Suppressor macrophage (primary cell): ENCODE results near the gene ADD1.

Source experiments
- DNase-seq, 4 experiments: peaks; one replicate each; pipeline ENCODE4 v3.0.0-alpha.2; 2020 to 2022

Gene ADD1

GRCh38 chr4:2860391-2861348 is 17.0 kb downstream of the ADD1 start:
- peak in 1 of 4 experiments; percentile 45 for DNase-seq

- DNase-seq = peak in 2 of 4 experiments; percentile 23 to 33
These were observed 18.2 kb downstream of the ADD1 start for GRCh38 chr4:2861631-2862436.

GRCh38 chr4:2862528-2862927 is 18.9 kb downstream of the ADD1 start:
- DNase-seq = peak; percentile 20 to 38 (median 34)

GRCh38 chr4:2863649-2864048 is 20.0 kb downstream of the ADD1 start:
- no peak for DNase-seq

GRCh38 chr4:2865196-2865780 is 21.6 kb downstream of the ADD1 start:
- no peak for DNase-seq

- no peak for DNase-seq
These were observed 22.7 kb downstream of the ADD1 start for GRCh38 chr4:2866160-2866861.

GRCh38 chr4:2866891-2867290 is 23.2 kb downstream of the ADD1 start:
- DNase-seq = no peak

GRCh38 chr4:2867758-2868491 is 24.3 kb downstream of the ADD1 start:
- no peak for DNase-seq

GRCh38 chr4:2868877-2869487 is 25.3 kb downstream of the ADD1 start:
- no peak for DNase-seq

GRCh38 chr4:2869659-2870058 is 26.0 kb downstream of the ADD1 start:
- DNase-seq = no peak

GRCh38 chr4:2870082-2870481 is 26.4 kb downstream of the ADD1 start:
- DNase-seq = no peak

GRCh38 chr4:2871466-2871865 is 27.8 kb downstream of the ADD1 start:
- DNase-seq = peak in 3 of 4 experiments; percentile 9 to 40 (median 36)

- DNase-seq = peak; percentile 35 to 61 (median 50)
These were observed 28.3 kb downstream of the ADD1 start for GRCh38 chr4:2871911-2872310.

GRCh38 chr4:2873329-2873728 is 29.7 kb downstream of the ADD1 start:
- DNase-seq = no peak

- DNase-seq = no peak
These were observed 31.2 kb downstream of the ADD1 start for GRCh38 chr4:2874861-2875260.

- DNase-seq = no peak
These were observed 31.9 kb downstream of the ADD1 start for GRCh38 chr4:2875556-2875955.

- no peak for DNase-seq
These were observed 34.7 kb downstream of the ADD1 start for GRCh38 chr4:2878346-2878745.

GRCh38 chr4:2879026-2879425 is 35.4 kb downstream of the ADD1 start:
- DNase-seq = no peak

GRCh38 chr4:2881431-2881830 is 37.8 kb downstream of the ADD1 start:
- no peak for DNase-seq

- DNase-seq = no peak
These were observed 38.7 kb downstream of the ADD1 start for GRCh38 chr4:2882341-2882740.

GRCh38 chr4:2886161-2886560 is 42.5 kb downstream of the ADD1 start:
- DNase-seq = no peak
